Stimulated activated CD4-positive, alpha-beta T cell treated with anti-CD3 and anti-CD28 coated beads, Interleukin-15, amount 100 ng/mL, for 1 hour (primary cell): ENCODE results near the gene GRAP2.

Source experiments
- DNase-seq, 2 donors: peaks; one replicate each; pipeline ENCODE4 v3.0.0-alpha.2; 2020; ENCODE audit warnings: low read depth in 1 of 2, low spot score in 1 of 2

Gene GRAP2

GRCh38 chr22:39925273-39925672, 24.4 kb downstream of the GRAP2 start:
- DNase-seq: no peak

DNA sequence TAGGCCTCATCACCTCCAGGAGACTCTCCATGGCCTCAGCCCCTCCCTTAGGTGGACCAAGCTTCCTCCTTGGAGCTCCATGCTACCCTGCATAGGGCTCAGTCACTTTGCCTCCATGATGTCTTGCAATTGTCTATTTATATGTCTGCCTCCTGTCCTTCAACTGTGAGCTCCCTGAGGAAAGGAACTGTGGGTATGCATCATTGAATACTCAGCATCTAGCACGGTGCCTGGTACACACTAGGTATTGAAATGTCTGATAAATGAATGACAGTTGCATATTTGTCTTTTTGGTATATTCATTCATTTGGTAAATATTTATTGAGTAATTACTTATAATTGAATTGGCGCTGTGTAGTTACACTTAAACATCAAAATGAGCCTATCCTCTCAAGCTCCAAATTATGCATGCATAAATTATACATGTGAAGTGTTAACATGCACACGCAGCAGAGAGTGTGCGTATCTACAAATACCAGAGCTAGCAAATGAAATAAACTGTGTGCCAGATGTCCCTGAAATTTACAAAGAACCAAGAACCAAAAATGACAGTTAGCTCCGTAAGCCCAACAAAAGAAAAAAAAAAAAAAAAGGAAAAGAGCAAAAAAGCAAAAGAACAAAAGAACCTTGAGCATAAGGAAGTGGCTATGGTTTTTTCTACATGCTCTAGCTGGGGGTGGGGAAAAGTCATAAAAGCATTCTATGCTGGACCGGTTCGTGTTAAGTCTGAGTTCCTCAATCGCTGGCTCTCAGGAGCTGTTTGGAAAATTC, 25.2 kb downstream of the GRAP2 start:
- DNase-seq: no peak

GRCh38 chr22:39926753-39927152, 25.9 kb downstream of the GRAP2 start:
- no peak for DNase-seq

- DNase-seq: no peak
Measured at GRCh38 chr22:39927544-39927943, 26.7 kb downstream of the GRAP2 start.

DNA sequence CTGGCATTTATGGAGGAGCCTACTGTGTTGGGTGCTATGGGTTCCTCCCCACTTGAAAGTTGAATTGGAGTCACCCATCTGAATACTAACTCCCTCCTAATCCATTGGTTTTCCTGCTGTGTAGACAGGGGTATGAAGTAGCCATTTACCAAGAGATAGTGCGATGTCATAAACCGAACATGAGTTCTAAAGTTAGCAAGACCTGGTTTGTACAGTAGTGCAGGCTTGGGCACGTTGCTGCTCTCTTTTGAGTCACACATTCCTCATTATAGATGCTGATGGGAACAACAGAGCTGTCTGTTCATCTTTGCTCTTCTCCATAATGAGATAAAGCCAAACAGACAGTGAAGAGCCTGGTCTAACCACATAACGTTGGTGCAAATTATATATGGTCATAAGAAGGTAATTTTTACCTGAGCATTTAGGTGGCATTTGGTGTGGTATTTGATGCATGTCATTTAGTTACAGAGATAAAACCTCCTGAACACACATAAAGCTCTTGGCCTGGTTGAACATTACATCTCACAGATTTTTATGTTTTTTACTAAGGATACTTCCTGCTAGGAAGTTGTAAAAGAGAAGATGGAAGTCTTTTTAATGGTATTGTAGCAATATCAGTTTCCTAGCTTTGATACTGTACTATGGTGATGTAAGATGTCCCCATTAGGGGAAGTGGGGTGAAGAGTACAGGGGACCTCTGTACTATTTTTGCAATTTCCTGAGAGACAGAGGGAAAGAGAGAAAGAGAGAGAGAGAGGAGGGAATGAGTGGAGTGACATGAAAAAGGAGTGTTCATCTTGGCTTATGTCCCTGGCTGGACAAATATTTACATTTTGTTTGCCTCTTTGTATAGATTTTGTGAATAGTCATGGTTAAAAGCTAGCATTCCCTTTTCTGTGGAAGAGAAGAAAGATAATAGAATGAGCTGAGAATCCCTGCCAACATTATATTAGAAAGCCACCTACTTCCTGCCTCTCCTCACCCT, 27.9 kb downstream of the GRAP2 start:
- no peak for DNase-seq

- no peak for DNase-seq
Measured at GRCh38 chr22:39931251-39931650, 30.4 kb downstream of the GRAP2 start.

- DNase-seq: no peak
Measured at GRCh38 chr22:39932166-39932565, 31.3 kb downstream of the GRAP2 start.

DNA sequence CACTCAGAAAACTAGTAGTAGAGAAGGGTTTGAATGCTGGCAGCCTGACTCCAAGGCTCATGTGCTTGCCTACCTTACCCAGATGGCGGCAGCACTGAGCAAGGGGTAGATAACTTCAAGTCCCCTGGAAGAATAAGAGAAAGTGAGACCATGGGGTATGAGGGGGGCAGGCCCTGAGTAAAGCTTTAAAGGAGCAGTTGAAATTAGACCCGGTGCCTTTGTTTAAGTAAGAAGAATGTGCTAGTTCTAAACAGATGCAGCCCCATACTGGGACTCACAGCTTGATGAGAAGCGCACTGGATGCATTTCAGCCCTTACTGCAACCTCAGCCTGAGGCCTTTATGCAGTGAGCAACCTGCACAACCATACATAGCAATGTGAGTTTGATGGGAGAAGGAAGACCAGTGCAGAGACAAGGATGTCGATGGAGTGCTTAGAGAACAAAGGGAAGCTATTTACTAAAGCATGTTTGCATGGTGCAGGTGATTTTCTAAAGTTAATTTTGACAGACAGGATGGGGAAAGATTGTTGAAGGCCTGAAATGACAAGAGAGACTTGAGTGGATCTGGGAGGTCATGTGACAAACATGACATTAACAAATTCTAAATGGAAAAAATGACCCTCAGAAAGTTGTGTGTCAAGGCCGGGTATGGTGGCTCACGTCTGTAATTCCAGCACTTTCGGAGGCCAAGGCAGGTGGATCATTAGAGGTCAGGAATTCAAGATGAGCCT, 32.2 kb downstream of the GRAP2 start:
- DNase-seq: peak in 1 of 2 donors; percentile 38

- no peak for DNase-seq
Measured at GRCh38 chr22:39933741-39934140, 32.9 kb downstream of the GRAP2 start.

DNA sequence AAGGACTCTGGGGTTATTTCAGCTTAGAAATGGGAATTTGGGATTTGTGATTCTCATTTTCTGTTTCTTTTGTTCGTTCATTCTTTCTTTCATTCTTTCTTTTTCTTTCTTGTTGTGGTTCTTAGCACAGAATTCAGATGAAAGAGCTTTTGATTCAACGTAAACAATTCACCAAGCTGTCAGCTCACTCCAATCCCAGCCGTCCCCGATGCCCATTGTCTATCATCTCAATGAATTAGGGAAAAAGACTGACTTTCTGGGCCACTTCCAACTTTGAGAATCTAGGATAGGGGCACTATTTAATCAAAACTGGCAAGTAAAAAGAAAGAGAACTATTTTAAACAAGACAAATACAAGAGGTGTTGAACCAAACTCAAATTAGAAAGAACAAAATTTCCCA, 34.2 kb downstream of the GRAP2 start:
- DNase-seq: no peak

- no peak for DNase-seq
Measured at GRCh38 chr22:39935612-39936011, 34.7 kb downstream of the GRAP2 start.

- no peak for DNase-seq
Measured at GRCh38 chr22:39936523-39937145, 35.8 kb downstream of the GRAP2 start.

- DNase-seq: no peak
Measured at GRCh38 chr22:39937906-39938305, 37.0 kb downstream of the GRAP2 start.

- DNase-seq: peak in 1 of 2 donors; percentile 35
Measured at GRCh38 chr22:39938509-39939111, 37.7 kb downstream of the GRAP2 start.

DNA sequence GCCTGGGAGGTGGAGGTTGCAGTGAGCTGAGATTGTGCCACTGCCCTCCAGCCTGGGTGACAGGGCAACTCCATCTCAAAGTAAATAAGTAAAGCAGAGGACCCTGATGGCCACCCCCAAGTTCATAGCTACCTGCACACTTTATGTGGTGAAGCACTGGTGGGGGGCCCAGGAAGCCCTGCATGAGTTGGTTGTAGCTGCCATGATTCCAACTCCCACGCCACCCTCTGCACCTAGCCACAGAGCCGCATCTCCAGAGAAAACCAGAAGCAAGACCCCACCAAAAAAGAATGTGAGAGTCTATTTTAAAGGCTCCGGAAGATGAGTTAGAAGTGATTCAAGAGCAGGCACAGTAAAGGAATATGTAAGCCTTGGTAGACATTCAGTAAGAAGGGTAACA, 38.9 kb downstream of the GRAP2 start:
- DNase-seq: no peak

GRCh38 chr22:39940757-39941305, 39.9 kb downstream of the GRAP2 start:
- no peak for DNase-seq

DNA sequence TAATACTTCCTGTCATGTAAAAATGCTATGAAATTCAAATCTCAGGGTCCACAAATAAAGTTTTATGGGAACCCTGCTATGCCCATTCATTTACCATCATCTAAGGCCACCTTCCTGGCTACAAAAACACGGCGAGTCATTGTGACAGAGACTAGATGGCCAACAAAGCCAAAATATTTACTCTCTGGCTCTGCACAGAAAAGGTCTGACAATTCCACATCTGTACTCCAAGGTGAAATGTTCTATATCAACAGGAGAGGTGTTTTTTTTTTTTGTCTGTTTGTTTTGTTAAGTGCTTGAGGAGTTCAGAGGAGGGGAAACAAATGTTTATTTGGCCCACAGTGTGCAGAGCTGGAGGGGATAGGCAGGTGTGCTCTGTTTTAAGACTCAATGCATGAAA, 40.7 kb downstream of the GRAP2 start:
- no peak for DNase-seq

DNA sequence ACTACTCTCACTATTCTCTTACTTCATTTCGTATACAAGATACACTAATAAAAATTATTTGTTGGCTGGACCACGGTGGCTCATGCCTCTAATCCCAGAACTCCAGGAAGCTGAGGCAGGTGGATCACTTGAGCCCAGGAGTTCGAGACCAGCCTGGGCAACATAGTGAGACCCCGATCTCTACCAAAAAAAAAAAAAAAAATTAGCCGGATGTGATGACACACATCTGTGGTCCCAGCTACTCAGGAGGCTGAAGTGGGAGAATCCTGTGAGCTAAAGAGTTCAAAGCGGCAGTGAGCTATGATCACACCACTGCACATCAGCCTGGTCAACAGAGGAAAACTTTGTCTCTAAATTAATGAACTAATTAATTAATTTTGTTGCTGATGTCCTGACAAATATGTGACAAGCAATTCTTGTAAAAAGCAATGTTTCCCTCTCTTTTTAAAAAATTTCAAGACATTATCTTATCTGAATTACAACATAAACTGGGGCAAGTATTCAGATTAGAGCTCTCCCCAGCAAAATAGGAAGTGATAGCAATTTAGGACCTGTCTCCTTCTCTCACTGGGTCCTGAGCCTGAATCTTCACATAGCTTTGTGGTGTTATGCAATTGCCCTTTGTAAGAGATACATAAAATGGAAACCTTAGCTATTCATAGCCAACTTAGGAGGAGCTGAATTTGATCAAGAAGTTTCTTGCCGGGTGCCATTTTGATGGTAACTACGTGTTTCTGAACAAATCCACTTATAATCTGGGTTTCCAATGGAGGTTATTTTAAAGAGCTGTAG, 41.8 kb downstream of the GRAP2 start:
- no peak for DNase-seq

DNA sequence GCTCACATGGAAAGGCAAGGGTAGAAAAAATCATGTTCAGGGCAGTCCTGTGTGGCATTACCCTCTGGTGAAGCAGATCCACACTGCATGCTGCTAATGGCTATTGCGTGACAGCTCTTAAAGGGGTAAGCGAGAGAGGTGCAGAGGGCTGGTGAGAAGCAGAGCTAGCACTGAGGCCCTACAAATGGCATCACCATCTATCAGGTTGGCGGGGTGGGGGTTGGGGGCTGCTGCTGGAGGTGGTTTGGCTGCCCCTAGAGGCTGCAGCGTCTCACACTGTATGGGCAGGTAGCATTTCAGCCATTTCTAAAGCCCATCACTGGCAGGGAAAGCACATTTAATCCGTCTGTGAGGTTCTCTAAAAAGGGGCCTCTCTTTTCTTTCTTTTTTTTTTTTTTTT, 42.5 kb downstream of the GRAP2 start:
- no peak for DNase-seq
